Epithelial cell of esophagus (primary cell): ENCODE results near the gene STX18.

Experiments
- DNase-seq: peaks from one replicate; pipeline ENCODE4 v3.0.0; 2010; ENCODE audit warnings: low read depth
- H3K4me3 ChIP-seq: 2 replicates; pipeline ENCODE4 v1.5.1; 2011; ENCODE audit warnings: mild to moderate bottlenecking, low read length, control low read depth
- CTCF ChIP-seq: IDR thresholded peaks from 2 replicates; pipeline ENCODE4 v1.5.1; 2011; ENCODE audit warnings: low read depth, mild to moderate bottlenecking, low read length, control low read depth, inconsistent platforms; ENCODE audit not compliant: insufficient read depth; ENCODE audit errors: missing control alignments

The STX18 gene

GRCh38 chr4:4384837-4385236 lies 157.0 kb downstream of the STX18 start:
- peak; percentile 67 for TF ChIP-seq CTCF
- peak; percentile 79 for DNase-seq
- H3K4me3 ChIP-seq = no peak overlapping the region

- no peak for TF ChIP-seq CTCF
- no peak for DNase-seq
- no peak overlapping the region for H3K4me3 ChIP-seq
These were observed 158.8 kb downstream of the STX18 start for GRCh38 chr4:4383085-4383484.

GRCh38 chr4:4379540-4380087 lies 162.2 kb downstream of the STX18 start:
- DNase-seq = no peak
- no peak overlapping the region for H3K4me3 ChIP-seq
- TF ChIP-seq CTCF = no peak

- TF ChIP-seq CTCF = no peak
- no peak for DNase-seq
- no peak overlapping the region for H3K4me3 ChIP-seq
These were observed 164.0 kb downstream of the STX18 start for GRCh38 chr4:4377732-4378460.

GRCh38 chr4:4377191-4377590 lies 164.7 kb downstream of the STX18 start:
- no peak for TF ChIP-seq CTCF
- H3K4me3 ChIP-seq = no peak overlapping the region
- DNase-seq = no peak

GRCh38 chr4:4376074-4376473 lies 165.8 kb downstream of the STX18 start:
- no peak overlapping the region for H3K4me3 ChIP-seq
- no peak for TF ChIP-seq CTCF
- DNase-seq = no peak

GRCh38 chr4:4374388-4375098 lies 167.3 kb downstream of the STX18 start:
- TF ChIP-seq CTCF = no peak
- DNase-seq = no peak
- no peak overlapping the region for H3K4me3 ChIP-seq
